ENCODE results near the gene ZNF816.
"Not testable (repeated sequence)": the region's sequence is repeated elsewhere in the genome, so short reads cannot be mapped to it uniquely, and the experiment has no call there.

ZNF816 gene
- 12.6 reads per million, percentile 37 among the genes with 10 or more reads in this experiment for total RNA-seq

- peak; percentile 98 for DNase-seq
These were observed at the start of gene ZNF816 for GRCh38 chr19:52962394-52963246. Gene ZNF816 (minus strand): TSS chr19:52962881. CDS start chr19:52956089, 6,792 bp downstream.

- DNase-seq = no peak
These were observed 49.3 kb upstream of the ZNF816 start for GRCh38 chr19:53012006-53012405.

- DNase-seq = no peak
These were observed 47.8 kb upstream of the ZNF816 start for GRCh38 chr19:53010494-53010893.

- no peak for DNase-seq
These were observed 45.5 kb upstream of the ZNF816 start for GRCh38 chr19:53008061-53008778.

GRCh38 chr19:53007606-53008005, 44.9 kb upstream of the ZNF816 start:
- no peak for DNase-seq

GRCh38 chr19:53007200-53007599, 44.5 kb upstream of the ZNF816 start:
- no peak for DNase-seq

GRCh38 chr19:53004242-53004641, 41.6 kb upstream of the ZNF816 start:
- DNase-seq = no peak

GRCh38 chr19:53002479-53002878, 39.8 kb upstream of the ZNF816 start:
- DNase-seq = no peak

GRCh38 chr19:52997975-52998374, 35.3 kb upstream of the ZNF816 start:
- DNase-seq = no peak

GRCh38 chr19:52995711-52996110, 33.0 kb upstream of the ZNF816 start:
- DNase-seq = no peak

GRCh38 chr19:52993342-52994178, 30.9 kb upstream of the ZNF816 start:
- DNase-seq = peak; percentile 76

GRCh38 chr19:52992109-52993004, 29.7 kb upstream of the ZNF816 start:
- no peak for DNase-seq

- no peak for DNase-seq
These were observed 28.8 kb upstream of the ZNF816 start for GRCh38 chr19:52991484-52991883.

GRCh38 chr19:52990759-52991418, 28.2 kb upstream of the ZNF816 start:
- no peak for DNase-seq

GRCh38 chr19:52988506-52988905, 25.8 kb upstream of the ZNF816 start:
- no peak for DNase-seq

GRCh38 chr19:52987221-52987620, 24.5 kb upstream of the ZNF816 start:
- DNase-seq = no peak

GRCh38 chr19:52983167-52983566, 20.5 kb upstream of the ZNF816 start:
- not testable (repeated sequence) for DNase-seq

GRCh38 chr19:52981329-52981728, 18.6 kb upstream of the ZNF816 start:
- DNase-seq = no peak

GRCh38 chr19:52967772-52968171, 5.1 kb upstream of the ZNF816 start:
- DNase-seq = no peak

GRCh38 chr19:52963247-52963618, 552 bp upstream of the ZNF816 start:
- DNase-seq = no peak

- DNase-seq = no peak
These were observed 700 bp downstream of the ZNF816 start for GRCh38 chr19:52961981-52962380.

All from effector CD4-positive, alpha-beta T cell (primary cell).